ENCODE results near the gene SLC25A33. TPM values are rescaled to one million over a fixed set of nuclear protein-coding genes. Genes with fewer than 3 reads are reported as not detected.

Gene SLC25A33
- total RNA-seq, 1 experiment from 2014 or later, result 9.2 TPM

GRCh38 chr1:9536301-9536700 lies 3.0 kb upstream of the SLC25A33 start:
- Mint-ChIP-seq H3K36me3 (peaks cover under 1% of the 10 kb centered on the region; the same call in 1 of the 2 replicates), H3K27me3 (ENCODE audit: low read depth) (no peaks in the 10 kb centered on the region; the same call in 1 of the 2 replicates), H3K27ac (no peak overlapping the region), H3K4me1 (peaks cover 26% of the 10 kb centered on the region), H3K4me3 (no peak overlapping the region), H3K9me3 (no peaks in the 10 kb centered on the region)
- no peak for ATAC-seq
- ChIA-PET CTCF (no interaction called here), POLR2A (no interaction called here)
- no peak for DNase-seq (ENCODE audit: low spot score)
- TF ChIP-seq MYBL2 (CRISPR knock-in tag; IDR thresholded peaks at IDR 0.05) (no peak), ZNF263 (CRISPR knock-in tag; IDR thresholded peaks at IDR 0.05; ENCODE audit: low read depth) (no peak), ESRRA (CRISPR knock-in tag; IDR thresholded peaks at IDR 0.05; ENCODE audit: borderline replicate concordance) (no peak), ZNF425 (CRISPR knock-in tag; conservative IDR thresholded peaks at IDR 0.05) (no peak), CTCF (IDR thresholded peaks at IDR 0.05) (no peak), SOX15 (CRISPR knock-in tag; IDR thresholded peaks at IDR 0.05) (no peak), IRF2 (CRISPR knock-in tag; IDR thresholded peaks at IDR 0.05; ENCODE audit: borderline replicate concordance, low read depth) (no peak), PRRX2 (CRISPR knock-in tag; IDR thresholded peaks at IDR 0.05) (no peak), CBFB (CRISPR knock-in tag; IDR thresholded peaks at IDR 0.05; ENCODE audit: low read depth) (no peak), TP53 (CRISPR knock-in tag; IDR thresholded peaks at IDR 0.05) (no peak), ZNF416 (CRISPR knock-in tag; IDR thresholded peaks at IDR 0.05) (no peak), ZMAT4 (CRISPR knock-in tag; IDR thresholded peaks at IDR 0.05) (no peak)
- TF ChIP-seq, protein P1, sequence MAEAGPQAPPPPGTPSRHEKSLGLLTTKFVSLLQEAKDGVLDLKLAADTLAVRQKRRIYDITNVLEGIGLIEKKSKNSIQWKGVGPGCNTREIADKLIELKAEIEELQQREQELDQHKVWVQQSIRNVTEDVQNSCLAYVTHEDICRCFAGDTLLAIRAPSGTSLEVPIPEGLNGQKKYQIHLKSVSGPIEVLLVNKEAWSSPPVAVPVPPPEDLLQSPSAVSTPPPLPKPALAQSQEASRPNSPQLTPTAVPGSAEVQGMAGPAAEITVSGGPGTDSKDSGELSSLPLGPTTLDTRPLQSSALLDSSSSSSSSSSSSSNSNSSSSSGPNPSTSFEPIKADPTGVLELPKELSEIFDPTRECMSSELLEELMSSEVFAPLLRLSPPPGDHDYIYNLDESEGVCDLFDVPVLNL (CRISPR knock-in tag; IDR thresholded peaks at IDR 0.05; ENCODE audit: borderline replicate concordance, low read depth), result no peak
- TF ChIP-seq, protein P2, sequence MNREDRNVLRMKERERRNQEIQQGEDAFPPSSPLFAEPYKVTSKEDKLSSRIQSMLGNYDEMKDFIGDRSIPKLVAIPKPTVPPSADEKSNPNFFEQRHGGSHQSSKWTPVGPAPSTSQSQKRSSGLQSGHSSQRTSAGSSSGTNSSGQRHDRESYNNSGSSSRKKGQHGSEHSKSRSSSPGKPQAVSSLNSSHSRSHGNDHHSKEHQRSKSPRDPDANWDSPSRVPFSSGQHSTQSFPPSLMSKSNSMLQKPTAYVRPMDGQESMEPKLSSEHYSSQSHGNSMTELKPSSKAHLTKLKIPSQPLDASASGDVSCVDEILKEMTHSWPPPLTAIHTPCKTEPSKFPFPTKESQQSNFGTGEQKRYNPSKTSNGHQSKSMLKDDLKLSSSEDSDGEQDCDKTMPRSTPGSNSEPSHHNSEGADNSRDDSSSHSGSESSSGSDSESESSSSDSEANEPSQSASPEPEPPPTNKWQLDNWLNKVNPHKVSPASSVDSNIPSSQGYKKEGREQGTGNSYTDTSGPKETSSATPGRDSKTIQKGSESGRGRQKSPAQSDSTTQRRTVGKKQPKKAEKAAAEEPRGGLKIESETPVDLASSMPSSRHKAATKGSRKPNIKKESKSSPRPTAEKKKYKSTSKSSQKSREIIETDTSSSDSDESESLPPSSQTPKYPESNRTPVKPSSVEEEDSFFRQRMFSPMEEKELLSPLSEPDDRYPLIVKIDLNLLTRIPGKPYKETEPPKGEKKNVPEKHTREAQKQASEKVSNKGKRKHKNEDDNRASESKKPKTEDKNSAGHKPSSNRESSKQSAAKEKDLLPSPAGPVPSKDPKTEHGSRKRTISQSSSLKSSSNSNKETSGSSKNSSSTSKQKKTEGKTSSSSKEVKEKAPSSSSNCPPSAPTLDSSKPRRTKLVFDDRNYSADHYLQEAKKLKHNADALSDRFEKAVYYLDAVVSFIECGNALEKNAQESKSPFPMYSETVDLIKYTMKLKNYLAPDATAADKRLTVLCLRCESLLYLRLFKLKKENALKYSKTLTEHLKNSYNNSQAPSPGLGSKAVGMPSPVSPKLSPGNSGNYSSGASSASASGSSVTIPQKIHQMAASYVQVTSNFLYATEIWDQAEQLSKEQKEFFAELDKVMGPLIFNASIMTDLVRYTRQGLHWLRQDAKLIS (CRISPR knock-in tag; IDR thresholded peaks at IDR 0.05; ENCODE audit: borderline replicate concordance), result no peak
- TF ChIP-seq, protein P3, sequence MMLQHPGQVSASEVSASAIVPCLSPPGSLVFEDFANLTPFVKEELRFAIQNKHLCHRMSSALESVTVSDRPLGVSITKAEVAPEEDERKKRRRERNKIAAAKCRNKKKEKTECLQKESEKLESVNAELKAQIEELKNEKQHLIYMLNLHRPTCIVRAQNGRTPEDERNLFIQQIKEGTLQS (CRISPR knock-in tag; conservative IDR thresholded peaks at IDR 0.05), result no peak

Data from WTC11 (cell line).